ENCODE results near the gene HEMGN. TPM values are rescaled to one million over a fixed set of nuclear protein-coding genes. Genes with fewer than 3 reads are reported as not detected.

Gene HEMGN
- total and polyA plus RNA-seq, 10 of the 15 experiments (the other 5 are each of a cell fraction or from before 2014, with no cell fraction given) = 0.03 to 0.28 (median 0.09) TPM; not detected in 4

- peak; percentile 98 for TF ChIP-seq NKRF (conservative IDR thresholded peaks at IDR 0.05)
- TF ChIP-seq SP1 (IDR thresholded peaks at IDR 0.05; ENCODE audit: low read depth, low read length) = no peak
- TF ChIP-seq ETV6 (conservative IDR thresholded peaks at IDR 0.05 in 1 of 2, IDR thresholded peaks at IDR 0.05 in 1 of 2; ENCODE audit: borderline replicate concordance in 1 of 2, low read depth in 1 of 2) = no peak
- no peak for TF ChIP-seq MEF2A (IDR thresholded peaks at IDR 0.05; ENCODE audit: insufficient read depth, low read depth, low read length)
These were observed 15.8 kb downstream of the HEMGN start, which contains the start of gene TRMO (continued) for GRCh38 chr9:97921959-97922724.

- no TSS peak for BruUV-seq (replicated peaks)
- Histone ChIP-seq H3K4me3 (no peak overlapping the region), H3K4me2 (ENCODE audit: control insufficient read depth, insufficient read depth) (no peak overlapping the region), H3K27ac (ENCODE audit: control insufficient read depth, insufficient read depth) (no peak overlapping the region), H4K20me1 (ENCODE audit: control insufficient read depth, insufficient read depth) (no peaks in the 10 kb centered on the region), H3K9ac (ENCODE audit: control insufficient read depth, insufficient read depth, low read length) (no peak overlapping the region), H3K9me3 (replicated peaks; ENCODE audit: control insufficient read depth, insufficient read depth, low read length) (no peaks in the 10 kb centered on the region), H3K79me2 (ENCODE audit: control insufficient read depth, insufficient read depth, low read length) (peaks cover 5% of the 10 kb centered on the region), H3K4me1 (ENCODE audit: control insufficient read depth, insufficient read depth, low read length) (peaks cover 9% of the 10 kb centered on the region), H3K36me3 (ENCODE audit: control insufficient read depth in 2 of 2, insufficient read depth in 2 of 2, low read length in 1 of 2) (peaks cover 0 to 4% of the 10 kb centered on the region in 2 experiments; a peak in 1 of 4 replicates), H2AFZ (ENCODE audit: control insufficient read depth, low read depth, low read length) (no peak overlapping the region), H3K27me3 (replicated peaks in 1 of 2; ENCODE audit: control insufficient read depth in 2 of 2, insufficient read depth in 2 of 2, low read length in 1 of 2) (no peaks in the 10 kb centered on the region)
- ChIA-PET POLR2A (interaction anchor here (0.6 kb wide), 1 partner anchor 507 kb away, joined by 3 read pairs; no protein-coding TSS in a partner anchor), RAD21 (ENCODE audit: unreplicated experiment) (interaction anchor here (1.3 kb wide), 1 partner anchor 155 kb away, joined by 3 read pairs; no protein-coding TSS in a partner anchor), SMC1A (ENCODE audit: uncharacterized antibody, unreplicated experiment) (interaction anchor here (1.1 to 1.5 kb wide), 2 partner anchors 17 to 29 kb away, joined by 4 to 5 read pairs; no protein-coding TSS in a partner anchor), CTCF (interaction anchor here (0.6 to 6.1 kb wide), 4 partner anchors 18 to 626 kb away, joined by 3 to 58 read pairs (median 8); no protein-coding TSS in a partner anchor)
- intact Hi-C loops (cut with micrococcal nuclease; ENCODE audit: unreplicated experiment) = no loop called here
- in situ Hi-C loops (cut with MboI) = no loop called here
- TF ChIP-seq POLR2AphosphoS5 (IDR thresholded peaks at IDR 0.05; ENCODE audit: low read length) = no peak
- FAIRE-seq (no peak), DNase-seq (ENCODE audit: low read depth, low spot score) (no peak), ATAC-seq (no peak)
These were observed 18.7 kb downstream of the HEMGN start for GRCh38 chr9:97919217-97919813.

All from GM12878 (cell line).